Activated CD8-positive, alpha-beta memory T cell treated with anti-CD3 and anti-CD28 coated beads, Interleukin-2, amount 10 ng/mL, durations not matched to agents 7 days and 5 days (primary cell): ENCODE results near the gene NT5C1B. TPM values are rescaled to one million over a fixed set of nuclear protein-coding genes. Genes with fewer than 3 reads are reported as not detected.
A peak's percentile ranks its signal among the peaks of the same experiment; 100 is the strongest.

Source experiments
- ATAC-seq: fragments of 150-1000 bp; cut with Tn5 transposase; one replicate; pipeline ENCODE4 v1.10.0; 2021; ENCODE audit warnings: moderate library complexity
- CTCF ChIA-PET: fragments of 350-600 bp; sonication (Branson Sonifier 250); formaldehyde crosslinking; loops from one replicate; lab custom pipeline; 2021; ENCODE audit warnings: antibody characterized with exemption; lab: Charles Lee
- DNase-seq: peaks from one replicate; pipeline ENCODE4 v3.0.0-alpha.2; 2020
- H3K27ac Mint-ChIP-seq: one replicate; pipeline ENCODE4 v1.8.0; 2021; ENCODE audit warnings: mild to moderate bottlenecking, mixed read lengths
- H3K27me3 Mint-ChIP-seq: one replicate; pipeline ENCODE4 v1.8.0; 2021; ENCODE audit warnings: mixed read lengths
- H3K36me3 Mint-ChIP-seq: one replicate; pipeline ENCODE4 v1.8.0; 2021; ENCODE audit warnings: mild to moderate bottlenecking, mixed read lengths
- H3K4me1 Mint-ChIP-seq: one replicate; pipeline ENCODE4 v1.8.0; 2021; ENCODE audit warnings: mixed read lengths
- H3K4me3 Mint-ChIP-seq: one replicate; pipeline ENCODE4 v1.8.0; 2021; ENCODE audit warnings: mild to moderate bottlenecking, moderate library complexity, mixed read lengths
- H3K9me3 Mint-ChIP-seq: one replicate; pipeline ENCODE4 v1.8.0; 2022; ENCODE audit warnings: low read depth, mixed read lengths
- total RNA-seq, 2 experiments: library from RNA; stranded (reverse); gene quantifications; one replicate each; pipeline ENCODE4 v1.2.3, GENCODE V29; 2021

Gene NT5C1B
- total RNA-seq, 2 experiments from 2014 or later: not detected

- no peak for DNase-seq
- Mint-ChIP-seq H3K27me3 (peaks cover 7% of the 10 kb centered on the region), H3K4me3 (no peak overlapping the region), H3K27ac (no peak overlapping the region), H3K4me1 (no peaks in the 10 kb centered on the region), H3K9me3 (no peaks in the 10 kb centered on the region), H3K36me3 (no peaks in the 10 kb centered on the region)
- CTCF ChIA-PET: no interaction called here
- no peak for ATAC-seq
Measured at GRCh38 chr2:18531194-18531593, 58.2 kb downstream of the NT5C1B start.

GRCh38 chr2:18527822-18528221, 61.5 kb downstream of the NT5C1B start:
- CTCF ChIA-PET: no interaction called here
- no peak for DNase-seq
- Mint-ChIP-seq H3K36me3 (no peaks in the 10 kb centered on the region), H3K9me3 (no peaks in the 10 kb centered on the region), H3K4me3 (no peak overlapping the region), H3K27ac (no peak overlapping the region), H3K27me3 (peaks cover 4% of the 10 kb centered on the region), H3K4me1 (no peaks in the 10 kb centered on the region)
- no peak for ATAC-seq

GRCh38 chr2:18527326-18527725, 62.0 kb downstream of the NT5C1B start:
- CTCF ChIA-PET: no interaction called here
- Mint-ChIP-seq H3K4me3 (no peak overlapping the region), H3K27ac (no peak overlapping the region), H3K4me1 (no peaks in the 10 kb centered on the region), H3K27me3 (peaks cover 4% of the 10 kb centered on the region), H3K9me3 (no peaks in the 10 kb centered on the region), H3K36me3 (no peaks in the 10 kb centered on the region)
- DNase-seq (no peak), ATAC-seq (no peak)

DNA sequence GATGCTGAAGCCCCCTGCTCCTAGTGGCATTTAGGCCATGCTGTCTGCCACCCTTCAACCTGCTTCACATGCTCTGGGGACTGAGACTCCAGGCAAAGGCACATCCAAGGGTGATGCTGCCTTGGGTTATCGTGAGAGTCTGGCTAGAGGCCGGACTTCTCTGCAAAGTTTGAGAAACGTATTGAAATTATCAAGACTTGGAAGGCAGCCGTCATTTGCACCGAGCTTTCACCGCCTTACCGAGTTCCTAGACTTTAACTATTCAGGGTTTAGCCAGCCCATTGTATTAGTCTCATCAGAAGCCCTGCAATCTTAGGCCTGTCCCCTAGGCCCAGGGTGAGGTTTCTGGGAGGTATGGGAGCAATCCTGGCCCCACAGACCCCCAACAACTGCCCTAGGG, 62.9 kb downstream of the NT5C1B start:
- Mint-ChIP-seq H3K4me1 (no peaks in the 10 kb centered on the region), H3K9me3 (no peaks in the 10 kb centered on the region), H3K27ac (no peak overlapping the region), H3K4me3 (no peak overlapping the region), H3K36me3 (no peaks in the 10 kb centered on the region), H3K27me3 (peaks cover 4% of the 10 kb centered on the region)
- DNase-seq (no peak), ATAC-seq (no peak)
- CTCF ChIA-PET: no interaction called here

DNA sequence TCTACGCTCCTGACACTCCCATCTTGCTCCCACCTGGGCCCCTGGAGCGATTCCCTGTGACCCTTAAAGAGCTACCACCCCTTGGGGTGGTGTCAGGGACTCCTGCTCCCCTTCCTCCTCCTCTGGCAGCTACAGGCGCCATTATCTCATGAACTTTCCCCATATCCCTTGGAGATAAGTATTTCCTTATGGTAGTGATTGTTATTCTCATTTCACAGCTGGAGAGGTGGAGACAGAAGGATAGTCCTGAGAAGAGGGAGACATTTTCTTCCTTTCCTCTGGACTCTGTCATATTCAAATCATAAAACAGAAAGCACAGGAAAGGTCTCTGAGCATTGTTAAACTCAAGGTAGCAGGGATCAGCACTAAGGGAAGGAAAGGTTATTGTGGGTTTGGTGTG, 63.5 kb downstream of the NT5C1B start:
- no peaks in the 10 kb centered on the region for H3K4me1 Mint-ChIP-seq
- H3K27me3 Mint-ChIP-seq: peaks cover 4% of the 10 kb centered on the region
- H3K36me3 Mint-ChIP-seq: no peaks in the 10 kb centered on the region
- no peak overlapping the region for H3K27ac Mint-ChIP-seq
- H3K9me3 Mint-ChIP-seq: no peaks in the 10 kb centered on the region
- no peak overlapping the region for H3K4me3 Mint-ChIP-seq
- CTCF ChIA-PET: no interaction called here
- no peak for DNase-seq
- no peak for ATAC-seq

DNA sequence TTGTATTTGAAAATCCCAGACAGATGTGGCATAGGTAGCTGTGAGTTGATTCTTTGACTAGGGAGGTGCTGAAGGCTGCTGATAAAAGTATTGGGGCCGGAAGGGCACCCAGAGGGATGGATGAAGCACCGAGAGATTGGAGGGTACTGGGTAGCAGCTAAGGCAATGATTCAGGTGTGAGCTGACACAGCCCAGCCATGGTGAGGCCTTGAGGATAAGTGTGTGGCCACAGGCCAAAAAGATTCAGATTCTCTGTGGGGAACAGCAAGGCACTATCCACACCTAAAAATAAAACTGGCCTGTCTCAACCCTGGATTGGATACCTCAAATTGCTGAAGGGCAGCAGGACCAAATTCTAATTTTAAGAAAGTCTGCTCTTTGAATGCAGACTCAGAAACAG, 64.1 kb downstream of the NT5C1B start:
- ATAC-seq: no peak
- H3K4me1 Mint-ChIP-seq: no peaks in the 10 kb centered on the region
- no peak for DNase-seq
- peaks cover 4% of the 10 kb centered on the region for H3K27me3 Mint-ChIP-seq
- no peaks in the 10 kb centered on the region for H3K9me3 Mint-ChIP-seq
- H3K4me3 Mint-ChIP-seq: no peak overlapping the region
- CTCF ChIA-PET: no interaction called here
- no peaks in the 10 kb centered on the region for H3K36me3 Mint-ChIP-seq
- no peak overlapping the region for H3K27ac Mint-ChIP-seq

GRCh38 chr2:18522484-18523146, 66.8 kb downstream of the NT5C1B start:
- CTCF ChIA-PET: interaction anchor here (1.6 kb wide), 1 partner anchor 24 kb away, joined by 3 read pairs; no protein-coding TSS in a partner anchor
- H3K36me3 Mint-ChIP-seq: no peaks in the 10 kb centered on the region

GRCh38 chr2:18520451-18521425, 68.6 kb downstream of the NT5C1B start:
- no peak overlapping the region for H3K4me3 Mint-ChIP-seq
- H3K36me3 Mint-ChIP-seq: no peaks in the 10 kb centered on the region
- ATAC-seq (peak; percentile 77), DNase-seq (peak; percentile 75)
- CTCF ChIA-PET: interaction anchor here (0.6 to 1.3 kb wide), 11 partner anchors 9 to 1015 kb away, joined by 3 to 5 read pairs (median 3); no protein-coding TSS in a partner anchor
- peaks cover 12% of the 10 kb centered on the region for H3K27me3 Mint-ChIP-seq
- no peaks in the 10 kb centered on the region for H3K9me3 Mint-ChIP-seq
- no peak overlapping the region for H3K27ac Mint-ChIP-seq
- H3K4me1 Mint-ChIP-seq: no peaks in the 10 kb centered on the region

More at GRCh38 chr2:18522484-18523146, 66.8 kb downstream of the NT5C1B start:
- H3K27me3 Mint-ChIP-seq: peaks cover 6% of the 10 kb centered on the region
- no peaks in the 10 kb centered on the region for H3K4me1 Mint-ChIP-seq
- no peak overlapping the region for H3K27ac Mint-ChIP-seq
- no peak overlapping the region for H3K4me3 Mint-ChIP-seq
- DNase-seq (no peak), ATAC-seq (no peak)
- H3K9me3 Mint-ChIP-seq: no peaks in the 10 kb centered on the region

DNA sequence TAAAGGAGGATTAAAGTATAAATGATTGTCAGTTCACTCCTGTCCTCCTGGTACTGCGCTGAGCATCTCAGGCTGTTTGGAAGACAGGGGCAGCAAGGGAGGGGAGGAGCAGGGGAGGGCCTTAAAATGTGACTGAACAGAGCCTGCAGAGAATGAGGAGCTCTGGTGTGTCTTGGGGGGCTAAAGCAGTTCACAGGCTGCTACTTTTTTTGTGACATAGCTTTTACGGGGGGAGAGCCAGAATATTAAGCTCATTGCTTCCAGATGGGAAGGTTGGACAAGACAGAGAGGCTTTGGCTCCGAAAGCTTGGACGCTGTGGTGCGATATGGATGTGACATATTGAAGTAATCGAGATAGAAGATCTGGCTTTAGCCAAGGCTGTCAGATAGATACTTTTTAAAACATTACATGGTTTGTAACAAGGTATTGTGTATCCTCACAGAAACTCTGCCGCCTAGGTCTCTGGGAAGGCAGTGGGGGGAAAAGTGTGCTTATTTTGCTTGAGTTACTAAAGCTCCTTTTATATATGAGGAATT, 69.4 kb downstream of the NT5C1B start:
- no peaks in the 10 kb centered on the region for H3K36me3 Mint-ChIP-seq
- ATAC-seq (no peak), DNase-seq (no peak)
- CTCF ChIA-PET: interaction anchor here (0.6 to 1.3 kb wide), 5 partner anchors 9 to 1016 kb away, joined by 3 to 5 read pairs (median 3); no protein-coding TSS in a partner anchor
- no peak overlapping the region for H3K27ac Mint-ChIP-seq
- no peak overlapping the region for H3K4me3 Mint-ChIP-seq
- H3K4me1 Mint-ChIP-seq: no peaks in the 10 kb centered on the region
- H3K27me3 Mint-ChIP-seq: peaks cover 17% of the 10 kb centered on the region
- H3K9me3 Mint-ChIP-seq: no peaks in the 10 kb centered on the region

DNA sequence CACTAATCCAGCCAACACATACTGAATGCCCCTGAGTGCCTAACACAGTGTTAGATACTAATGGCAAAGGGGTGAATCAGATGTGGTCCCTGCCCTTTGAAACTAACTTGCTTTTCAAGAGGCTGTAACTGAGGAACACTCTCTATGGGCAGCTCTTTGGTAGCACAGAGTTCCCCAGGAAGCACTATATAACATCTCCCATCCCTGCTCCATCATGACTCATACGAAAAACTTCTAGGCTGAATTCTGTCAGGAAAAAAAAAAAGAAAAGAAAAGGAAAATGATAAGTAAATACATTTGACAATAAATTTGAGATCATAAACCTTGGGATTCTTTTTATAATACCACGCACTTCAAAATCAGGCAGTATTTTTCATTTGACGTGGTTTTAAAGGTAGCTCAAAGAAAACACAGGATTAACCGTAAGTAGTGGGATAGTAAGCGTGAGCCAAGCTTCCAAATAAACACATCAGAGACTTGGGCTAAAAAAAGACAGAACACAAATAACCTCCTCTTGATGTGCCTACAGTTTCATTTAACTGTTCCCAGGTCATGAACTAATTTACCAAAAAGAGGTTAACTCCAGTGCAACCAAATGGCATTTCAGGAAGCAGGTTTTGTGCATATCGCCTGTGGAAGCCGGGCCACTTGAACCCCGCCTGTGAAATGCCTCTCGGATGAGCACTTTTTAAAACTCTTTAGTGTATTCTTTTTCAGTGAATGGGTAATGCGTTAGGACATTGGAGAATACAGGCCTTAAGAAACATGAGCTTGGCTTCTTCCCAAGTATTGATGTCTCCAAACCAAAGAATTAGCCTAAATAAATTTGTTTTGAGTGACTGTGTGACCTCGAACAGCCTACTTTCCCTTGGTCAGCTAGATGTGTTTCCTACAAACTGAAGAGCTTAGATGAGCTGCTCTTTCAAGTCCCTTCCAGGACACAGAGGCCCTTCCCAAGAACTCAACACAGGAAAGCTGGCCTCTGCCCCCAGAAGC, 71.0 kb downstream of the NT5C1B start:
- no peak for ATAC-seq
- Mint-ChIP-seq H3K36me3 (no peaks in the 10 kb centered on the region), H3K4me1 (no peaks in the 10 kb centered on the region), H3K9me3 (no peaks in the 10 kb centered on the region), H3K27ac (no peak overlapping the region), H3K27me3 (peaks cover 17% of the 10 kb centered on the region), H3K4me3 (no peak overlapping the region)
- CTCF ChIA-PET: interaction anchor here (0.7 kb wide), 1 partner anchor 42 kb away, joined by 3 read pairs; the partner anchor contains the start of gene RDH14
- no peak for DNase-seq

DNA sequence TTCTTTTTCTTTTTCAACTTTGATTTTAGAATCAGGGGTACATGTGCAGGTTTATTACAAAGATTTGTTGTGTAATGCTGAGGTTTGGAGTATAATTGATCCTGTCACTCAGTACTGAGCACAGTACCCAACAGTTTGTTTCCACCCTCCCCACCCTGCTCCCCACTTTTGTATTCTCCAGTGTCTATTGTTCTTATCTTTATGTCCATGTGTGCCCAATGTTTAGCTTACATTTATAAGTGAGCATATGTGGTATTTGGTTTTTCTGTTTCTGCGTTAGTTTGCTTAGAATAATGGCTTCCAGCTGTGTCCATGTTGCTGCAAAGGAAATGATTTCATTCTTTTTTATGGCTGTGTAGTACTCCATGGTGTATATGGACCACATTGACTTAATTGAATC, 72.0 kb downstream of the NT5C1B start:
- CTCF ChIA-PET: no interaction called here
- ATAC-seq (no peak), DNase-seq (no peak)
- no peaks in the 10 kb centered on the region for H3K9me3 Mint-ChIP-seq
- no peaks in the 10 kb centered on the region for H3K36me3 Mint-ChIP-seq
- no peaks in the 10 kb centered on the region for H3K4me1 Mint-ChIP-seq
- H3K4me3 Mint-ChIP-seq: no peak overlapping the region
- H3K27ac Mint-ChIP-seq: no peak overlapping the region
- peaks cover 17% of the 10 kb centered on the region for H3K27me3 Mint-ChIP-seq

- no peak overlapping the region for H3K27ac Mint-ChIP-seq
- CTCF ChIA-PET: no interaction called here
- DNase-seq (no peak), ATAC-seq (no peak)
- H3K27me3 Mint-ChIP-seq: peaks cover 18% of the 10 kb centered on the region
- H3K36me3 Mint-ChIP-seq: no peaks in the 10 kb centered on the region
- no peaks in the 10 kb centered on the region for H3K4me1 Mint-ChIP-seq
- H3K9me3 Mint-ChIP-seq: no peaks in the 10 kb centered on the region
- no peak overlapping the region for H3K4me3 Mint-ChIP-seq
Measured at GRCh38 chr2:18516112-18516511, 73.3 kb downstream of the NT5C1B start.
